ENCODE data around the gene ARL1. TPM values are rescaled to one million over a fixed set of nuclear protein-coding genes. Genes with fewer than 3 reads are reported as not detected.

ARL1 gene
- total and polyA plus RNA-seq, 9 of the 15 experiments (the other 6 are each of a cell fraction or from before 2014, with no cell fraction given) = 53.0 to 127 (median 68.6) TPM

- TF ChIP-seq ZBTB26 (CRISPR knock-in tag; IDR thresholded peaks at IDR 0.05) (peak; percentile 8; the same call in 1 of the 2 replicates), MEIS2 (IDR thresholded peaks at IDR 0.05; ENCODE audit: partially characterized antibody) (peak; percentile 45), BDP1 (IDR thresholded peaks at IDR 0.05; ENCODE audit: insufficient read depth, insufficient read length) (no peak), NFRKB (IDR thresholded peaks at IDR 0.05; ENCODE audit: low read depth) (peak; percentile 73; the same call in 1 of the 2 replicates), HCFC1 (IDR thresholded peaks at IDR 0.05; ENCODE audit: low read depth, low read length) (peak; percentile 79), NUFIP1 (IDR thresholded peaks at IDR 0.05; ENCODE audit: partially characterized antibody) (no peak), BRD4 (IDR thresholded peaks at IDR 0.05) (peak; percentile 70), ZBED1 (IDR thresholded peaks at IDR 0.05) (no peak), CREM (IDR thresholded peaks at IDR 0.05; ENCODE audit: low read depth) (peak; percentile 95), SMAD2 (IDR thresholded peaks at IDR 0.05; ENCODE audit: low read depth, low read length) (no peak), LCOR (CRISPR knock-in tag; IDR thresholded peaks at IDR 0.05) (peak; percentile 39; the same call in 1 of the 2 replicates), NBN (IDR thresholded peaks at IDR 0.05; ENCODE audit: low read depth) (peak; percentile 42; the same call in 1 of the 2 replicates), MCM7 (IDR thresholded peaks at IDR 0.05) (no peak), MLLT1 (IDR thresholded peaks at IDR 0.05) (peak in 1 of 2 experiments; percentile 39; a peak in 1 of 4 replicates), SUPT5H (IDR thresholded peaks at IDR 0.05) (peak; percentile 88), NR2F6 (CRISPR knock-in tag; IDR thresholded peaks at IDR 0.05) (no peak), EP300 (IDR thresholded peaks at IDR 0.05; ENCODE audit: low read length) (peak; percentile 99), ZNF561 (CRISPR knock-in tag; conservative IDR thresholded peaks at IDR 0.05) (no peak), SIN3B (IDR thresholded peaks at IDR 0.05; ENCODE audit: low read depth) (peak; percentile 62), BRF2 (IDR thresholded peaks at IDR 0.05; ENCODE audit: borderline replicate concordance, insufficient read depth, insufficient read length) (no peak)
- TF ChIP-seq, protein P1, sequence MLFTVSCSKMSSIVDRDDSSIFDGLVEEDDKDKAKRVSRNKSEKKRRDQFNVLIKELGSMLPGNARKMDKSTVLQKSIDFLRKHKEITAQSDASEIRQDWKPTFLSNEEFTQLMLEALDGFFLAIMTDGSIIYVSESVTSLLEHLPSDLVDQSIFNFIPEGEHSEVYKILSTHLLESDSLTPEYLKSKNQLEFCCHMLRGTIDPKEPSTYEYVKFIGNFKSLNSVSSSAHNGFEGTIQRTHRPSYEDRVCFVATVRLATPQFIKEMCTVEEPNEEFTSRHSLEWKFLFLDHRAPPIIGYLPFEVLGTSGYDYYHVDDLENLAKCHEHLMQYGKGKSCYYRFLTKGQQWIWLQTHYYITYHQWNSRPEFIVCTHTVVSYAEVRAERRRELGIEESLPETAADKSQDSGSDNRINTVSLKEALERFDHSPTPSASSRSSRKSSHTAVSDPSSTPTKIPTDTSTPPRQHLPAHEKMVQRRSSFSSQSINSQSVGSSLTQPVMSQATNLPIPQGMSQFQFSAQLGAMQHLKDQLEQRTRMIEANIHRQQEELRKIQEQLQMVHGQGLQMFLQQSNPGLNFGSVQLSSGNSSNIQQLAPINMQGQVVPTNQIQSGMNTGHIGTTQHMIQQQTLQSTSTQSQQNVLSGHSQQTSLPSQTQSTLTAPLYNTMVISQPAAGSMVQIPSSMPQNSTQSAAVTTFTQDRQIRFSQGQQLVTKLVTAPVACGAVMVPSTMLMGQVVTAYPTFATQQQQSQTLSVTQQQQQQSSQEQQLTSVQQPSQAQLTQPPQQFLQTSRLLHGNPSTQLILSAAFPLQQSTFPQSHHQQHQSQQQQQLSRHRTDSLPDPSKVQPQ (CRISPR knock-in tag; IDR thresholded peaks at IDR 0.05; ENCODE audit: borderline replicate concordance) = no peak
- TF ChIP-seq, protein P2, sequence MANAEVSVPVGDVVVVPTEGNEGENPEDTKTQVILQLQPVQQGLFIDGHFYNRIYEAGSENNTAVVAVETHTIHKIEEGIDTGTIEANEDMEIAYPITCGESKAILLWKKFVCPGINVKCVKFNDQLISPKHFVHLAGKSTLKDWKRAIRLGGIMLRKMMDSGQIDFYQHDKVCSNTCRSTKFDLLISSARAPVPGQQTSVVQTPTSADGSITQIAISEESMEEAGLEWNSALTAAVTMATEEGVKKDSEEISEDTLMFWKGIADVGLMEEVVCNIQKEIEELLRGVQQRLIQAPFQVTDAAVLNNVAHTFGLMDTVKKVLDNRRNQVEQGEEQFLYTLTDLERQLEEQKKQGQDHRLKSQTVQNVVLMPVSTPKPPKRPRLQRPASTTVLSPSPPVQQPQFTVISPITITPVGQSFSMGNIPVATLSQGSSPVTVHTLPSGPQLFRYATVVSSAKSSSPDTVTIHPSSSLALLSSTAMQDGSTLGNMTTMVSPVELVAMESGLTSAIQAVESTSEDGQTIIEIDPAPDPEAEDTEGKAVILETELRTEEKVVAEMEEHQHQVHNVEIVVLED (CRISPR knock-in tag; IDR thresholded peaks at IDR 0.05) = peak; percentile 73
Measured at GRCh38 chr12:101407436-101408345, at the start of gene ARL1 (continued).

All from K562 (cell line).